Measurements from ENCODE around the gene ATXN2. TPM values are rescaled to one million over a fixed set of nuclear protein-coding genes. Genes with fewer than 3 reads are reported as not detected.

Gene ATXN2
- polyA plus RNA-seq, 1 experiment, result 19.1 TPM

DNA sequence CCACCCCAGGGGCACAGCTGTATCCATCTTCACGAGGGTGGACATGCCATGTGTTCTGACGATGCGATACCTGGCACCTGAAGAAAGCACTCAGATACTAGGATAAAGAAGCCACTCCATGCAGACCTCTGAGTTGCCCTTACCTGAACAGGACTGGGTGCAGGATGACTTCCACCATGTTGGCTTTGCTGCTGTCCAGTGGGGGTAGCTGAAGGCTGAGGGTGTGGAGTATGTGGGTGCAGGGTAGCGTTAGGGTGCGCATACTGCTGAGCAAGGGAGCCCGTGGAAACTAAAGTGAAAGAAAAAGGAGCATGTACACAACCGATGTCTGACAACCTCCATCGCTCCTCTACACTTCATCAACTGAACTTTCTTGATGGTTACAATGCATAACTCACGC lies 142.0 kb downstream of the ATXN2 start:
- TF ChIP-seq, protein P1, sequence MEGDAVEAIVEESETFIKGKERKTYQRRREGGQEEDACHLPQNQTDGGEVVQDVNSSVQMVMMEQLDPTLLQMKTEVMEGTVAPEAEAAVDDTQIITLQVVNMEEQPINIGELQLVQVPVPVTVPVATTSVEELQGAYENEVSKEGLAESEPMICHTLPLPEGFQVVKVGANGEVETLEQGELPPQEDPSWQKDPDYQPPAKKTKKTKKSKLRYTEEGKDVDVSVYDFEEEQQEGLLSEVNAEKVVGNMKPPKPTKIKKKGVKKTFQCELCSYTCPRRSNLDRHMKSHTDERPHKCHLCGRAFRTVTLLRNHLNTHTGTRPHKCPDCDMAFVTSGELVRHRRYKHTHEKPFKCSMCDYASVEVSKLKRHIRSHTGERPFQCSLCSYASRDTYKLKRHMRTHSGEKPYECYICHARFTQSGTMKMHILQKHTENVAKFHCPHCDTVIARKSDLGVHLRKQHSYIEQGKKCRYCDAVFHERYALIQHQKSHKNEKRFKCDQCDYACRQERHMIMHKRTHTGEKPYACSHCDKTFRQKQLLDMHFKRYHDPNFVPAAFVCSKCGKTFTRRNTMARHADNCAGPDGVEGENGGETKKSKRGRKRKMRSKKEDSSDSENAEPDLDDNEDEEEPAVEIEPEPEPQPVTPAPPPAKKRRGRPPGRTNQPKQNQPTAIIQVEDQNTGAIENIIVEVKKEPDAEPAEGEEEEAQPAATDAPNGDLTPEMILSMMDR (IDR thresholded peaks at IDR 0.05; ENCODE audit: low read depth, low read length), result no peak
- POLR2A ChIA-PET, result no interaction called here
- H3K27ac ChIP-seq (ENCODE audit: low read depth, low read length), result no peak overlapping the region
- CTCF ChIA-PET, result interaction anchor here (0.9 to 10.4 kb wide), 2 partner anchors 10 to 60 kb away, joined by 3 to 349 read pairs; no protein-coding TSS in a partner anchor
- no peak for DNase-seq (ENCODE audit: low read depth, low spot score)
- H3K9me3 ChIP-seq (ENCODE audit: control insufficient read depth, insufficient read depth, low read length), result no peaks in the 10 kb centered on the region
- H3K27me3 ChIP-seq (ENCODE audit: control insufficient read depth, insufficient read depth, low read length), result no peaks in the 10 kb centered on the region
- no peak overlapping the region for H3K4me3 ChIP-seq (ENCODE audit: low read depth, low read length)

DNA sequence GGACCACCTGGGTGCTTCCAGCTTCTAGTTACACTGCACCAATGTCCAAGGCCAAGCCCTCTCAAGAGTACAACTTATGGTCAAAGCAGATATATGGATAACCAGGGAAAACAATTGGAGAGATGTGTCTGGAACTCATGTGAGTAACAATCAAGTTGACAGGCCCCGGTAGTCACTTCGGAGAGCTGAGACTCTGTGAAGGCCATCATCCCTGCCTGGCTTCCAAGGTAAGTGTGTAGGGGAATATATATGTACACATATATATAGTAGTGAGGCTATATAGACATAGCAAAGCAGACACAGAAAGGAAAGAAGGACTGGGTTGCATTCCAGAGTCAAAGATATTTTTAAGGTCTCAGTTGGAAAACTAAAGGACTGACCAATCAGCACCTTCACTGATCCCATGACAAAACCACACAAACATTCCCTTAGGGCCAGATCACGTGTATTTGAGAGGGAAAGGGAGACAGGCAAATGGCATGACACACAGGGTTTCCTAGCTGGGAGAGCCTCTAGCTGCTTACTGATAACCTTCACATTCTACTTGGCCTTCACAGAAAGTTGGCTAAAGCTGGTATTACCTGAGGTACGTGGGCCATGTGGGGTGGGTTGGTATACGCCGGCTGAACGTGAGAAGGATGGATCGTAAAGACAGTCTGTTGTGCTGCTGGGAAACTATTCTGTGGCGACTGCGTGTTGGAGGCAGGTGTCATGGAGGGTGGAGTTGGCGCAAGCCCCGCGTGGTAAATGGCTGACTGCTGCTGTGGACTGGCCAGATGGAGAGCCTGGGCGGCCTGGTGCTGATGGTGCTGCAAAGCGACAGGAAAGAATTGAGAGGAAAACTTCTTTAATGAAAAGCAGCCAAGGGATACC lies 143.4 kb downstream of the ATXN2 start:
- Histone ChIP-seq H3K27me3 (ENCODE audit: control insufficient read depth, insufficient read depth, low read length) (no peaks in the 10 kb centered on the region), H3K27ac (ENCODE audit: low read depth, low read length) (peak overlapping the region; percentile 33), H3K9me3 (ENCODE audit: control insufficient read depth, insufficient read depth, low read length) (no peaks in the 10 kb centered on the region), H3K4me3 (ENCODE audit: low read depth, low read length) (no peak overlapping the region)
- TF ChIP-seq, protein P1 (IDR thresholded peaks at IDR 0.05; ENCODE audit: low read depth, low read length), result no peak
- POLR2A ChIA-PET, result no interaction called here
- CTCF ChIA-PET, result interaction anchor here (0.8 to 10.4 kb wide), 2 partner anchors 51 to 58 kb away, joined by 3 to 349 read pairs; no protein-coding TSS in a partner anchor
- DNase-seq (ENCODE audit: low read depth, low spot score), result no peak

DNA sequence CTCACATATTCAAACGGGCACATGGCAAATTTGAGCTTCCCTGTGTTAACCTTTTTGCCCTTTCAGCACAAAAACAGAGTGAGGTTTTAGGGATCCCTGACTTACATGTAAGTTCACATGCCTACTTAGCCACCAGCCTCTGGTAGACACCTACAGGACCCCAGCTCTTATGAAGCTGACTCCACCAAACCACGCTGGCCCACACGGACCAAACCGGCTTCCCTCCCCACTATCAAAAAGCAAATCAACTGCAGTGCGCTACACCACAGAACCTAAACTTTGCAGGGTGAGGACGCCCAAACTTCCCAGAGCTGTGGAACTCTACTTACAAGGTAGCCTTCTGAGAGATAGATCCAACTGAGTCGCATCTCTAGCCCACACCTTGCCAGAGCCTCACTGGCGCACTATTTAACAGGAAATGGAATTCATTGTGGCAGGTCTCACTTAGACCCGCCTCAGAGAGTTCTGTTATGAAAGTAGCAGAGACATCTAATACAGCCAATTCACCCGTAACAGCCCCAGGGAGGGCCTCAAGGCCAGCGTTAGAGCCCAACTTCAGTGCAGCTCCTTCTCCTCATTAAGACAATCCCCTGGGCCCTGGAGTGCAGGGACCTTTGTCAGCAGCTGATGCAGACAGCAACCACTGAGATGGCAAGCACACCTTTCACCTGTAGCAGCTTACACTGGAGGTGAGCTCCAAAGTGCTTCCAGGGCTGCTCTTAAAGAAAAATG lies 144.2 kb downstream of the ATXN2 start:
- ChIA-PET CTCF (interaction anchor here (0.5 to 10.4 kb wide), 4 partner anchors 14 to 218 kb away, joined by 3 to 349 read pairs (median 4); no protein-coding TSS in a partner anchor), POLR2A (no interaction called here)

DNA sequence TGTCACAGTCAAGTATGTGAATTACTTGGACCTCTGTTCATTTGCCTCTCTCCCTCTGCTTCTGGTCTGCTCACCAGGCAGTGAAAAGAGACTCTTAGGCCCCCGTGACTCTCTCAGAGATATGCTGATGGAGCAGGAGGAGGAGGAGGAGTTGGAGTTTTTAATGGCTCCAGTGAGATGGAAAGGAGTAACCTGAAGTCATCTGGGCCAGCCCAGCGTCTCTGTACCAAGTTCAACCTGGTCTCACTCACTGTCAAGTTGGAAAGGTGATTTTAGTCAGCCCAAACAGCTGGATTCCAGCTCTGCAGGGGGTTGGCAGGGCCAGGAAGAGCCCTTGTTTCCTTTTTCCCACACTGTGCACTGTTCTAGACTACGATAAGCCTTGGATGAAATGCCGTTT lies 144.8 kb downstream of the ATXN2 start:
- POLR2A ChIA-PET, result no interaction called here
- CTCF ChIA-PET, result interaction anchor here (0.7 to 10.4 kb wide), 3 partner anchors 50 to 219 kb away, joined by 3 to 349 read pairs (median 4); no protein-coding TSS in a partner anchor
- Histone ChIP-seq H3K27ac (ENCODE audit: low read depth, low read length) (no peak overlapping the region), H3K4me3 (ENCODE audit: low read depth, low read length) (no peak overlapping the region), H3K9me3 (ENCODE audit: control insufficient read depth, insufficient read depth, low read length) (no peaks in the 10 kb centered on the region), H3K27me3 (ENCODE audit: control insufficient read depth, insufficient read depth, low read length) (no peaks in the 10 kb centered on the region)
- TF ChIP-seq, protein P1 (IDR thresholded peaks at IDR 0.05; ENCODE audit: low read depth, low read length), result no peak
- no peak for DNase-seq (ENCODE audit: low read depth, low spot score)

More for the DNA sequence above, 144.2 kb downstream of the ATXN2 start:
- DNase-seq (ENCODE audit: low read depth, low spot score), result no peak
- Histone ChIP-seq H3K27ac (ENCODE audit: low read depth, low read length) (peak overlapping the region; percentile 33), H3K4me3 (ENCODE audit: low read depth, low read length) (no peak overlapping the region), H3K9me3 (ENCODE audit: control insufficient read depth, insufficient read depth, low read length) (no peaks in the 10 kb centered on the region), H3K27me3 (ENCODE audit: control insufficient read depth, insufficient read depth, low read length) (no peaks in the 10 kb centered on the region)
- TF ChIP-seq, protein P1 (IDR thresholded peaks at IDR 0.05; ENCODE audit: low read depth, low read length), result no peak

All from AG04450 (cell line).